ENCODE measurements around the gene BPI.

DNA sequence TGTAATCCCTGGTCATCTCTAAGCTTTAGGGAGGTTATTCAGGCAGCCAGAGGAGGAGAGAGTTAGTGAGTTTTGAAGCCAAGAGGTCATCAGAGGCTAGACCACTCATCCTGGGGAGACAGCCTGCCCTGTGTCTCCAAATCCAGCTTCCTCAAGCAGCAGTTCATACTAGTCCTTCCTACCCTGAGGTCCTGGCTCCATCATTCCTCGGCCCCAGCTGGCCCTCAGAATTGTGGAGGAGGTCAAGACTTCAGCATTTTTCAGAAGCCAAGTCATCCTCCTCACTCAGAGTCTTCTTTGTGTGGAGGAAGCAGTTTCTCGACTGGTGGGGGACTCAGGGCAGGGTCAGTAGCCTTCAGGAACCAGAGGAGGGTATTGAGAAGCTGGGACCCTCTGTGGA, 31.0 kb upstream of the BPI start:
- TF ChIP-seq CTCF (IDR thresholded peaks at IDR 0.05) (no peak), POLR2A (IDR thresholded peaks at IDR 0.05) (no peak)
